Bronchial epithelial cell (primary cell): ENCODE data around the gene TWIST2. TPM values are rescaled to one million over a fixed set of nuclear protein-coding genes. Genes with fewer than 3 reads are reported as not detected.

Experiments
- DNase-seq: peaks from one replicate; pipeline ENCODE4 v3.0.0-alpha.2; 2010; ENCODE audit warnings: low read depth
- FAIRE-seq: peaks from 2 replicates; lab custom pipeline; 2011; peaks lifted over from hg19 to GRCh38; lab: Jason Lieb, UNC
- H3K27me3 ChIP-seq: 2 replicates; pipeline ENCODE4 v1.5.1; 2011; ENCODE audit warnings: low read length; ENCODE audit not compliant: control insufficient read depth, insufficient read depth
- H3K36me3 ChIP-seq: 2 replicates; pipeline ENCODE4 v1.5.1; 2011; ENCODE audit warnings: low read length; ENCODE audit not compliant: control insufficient read depth, insufficient read depth
- H3K4me3 ChIP-seq: 2 replicates; pipeline ENCODE4 v1.5.1; 2011; ENCODE audit warnings: mild to moderate bottlenecking, low read depth, low read length, control low read depth
- total RNA-seq: library from RNA; depleted of rRNA; stranded (reverse); fragments of >200 nt; gene quantifications from 2 replicates; pipeline ENCODE4 v1.2.1, GENCODE V29; 2014
- TF ChIP-seq, protein P1 (sequence below): IDR thresholded peaks from 2 replicates; pipeline ENCODE4 v1.5.1; 2011; ENCODE audit warnings: mild to moderate bottlenecking, moderate library complexity, low read length, control low read depth, inconsistent platforms; ENCODE audit not compliant: insufficient read depth, severe bottlenecking

The TWIST2 gene
- total RNA-seq, 1 donor from 2014 or later: 7.4 TPM

DNA sequence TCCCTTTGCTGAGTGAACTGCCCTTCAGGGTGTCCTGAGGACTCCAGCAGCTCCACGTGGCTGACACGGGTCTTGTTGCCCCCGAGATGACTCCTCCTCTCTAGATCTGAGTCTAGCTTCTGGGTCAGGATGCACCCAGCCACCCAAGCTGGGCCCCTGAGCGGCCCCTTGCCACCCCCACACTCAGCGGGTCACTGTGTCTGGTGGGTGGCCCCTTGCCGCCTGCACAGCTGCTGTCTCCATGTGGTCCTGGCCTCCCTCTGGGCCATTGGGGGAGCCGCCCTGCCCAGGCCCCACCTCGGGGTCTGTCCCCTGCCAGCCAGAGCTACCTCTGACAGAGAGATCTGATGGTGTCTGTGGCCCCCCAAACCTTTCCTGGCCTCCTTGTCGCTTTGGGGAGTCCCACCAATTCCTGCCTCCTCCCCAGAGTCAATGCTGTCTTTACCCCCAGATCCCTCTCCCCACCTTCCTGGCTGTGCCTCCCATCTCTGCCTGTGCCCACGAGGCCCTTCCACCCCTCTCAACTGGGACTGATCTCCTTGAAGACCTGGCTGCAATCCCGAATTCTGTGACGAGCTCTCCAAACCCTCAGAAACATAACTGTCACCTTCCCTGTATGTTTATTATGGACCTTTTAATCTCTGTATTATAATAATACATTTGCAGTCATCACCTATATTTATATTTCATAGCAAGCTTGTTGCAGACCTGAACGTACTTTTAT is 46.5 kb downstream of the TWIST2 start:
- FAIRE-seq (no peak), DNase-seq (no peak)

DNA sequence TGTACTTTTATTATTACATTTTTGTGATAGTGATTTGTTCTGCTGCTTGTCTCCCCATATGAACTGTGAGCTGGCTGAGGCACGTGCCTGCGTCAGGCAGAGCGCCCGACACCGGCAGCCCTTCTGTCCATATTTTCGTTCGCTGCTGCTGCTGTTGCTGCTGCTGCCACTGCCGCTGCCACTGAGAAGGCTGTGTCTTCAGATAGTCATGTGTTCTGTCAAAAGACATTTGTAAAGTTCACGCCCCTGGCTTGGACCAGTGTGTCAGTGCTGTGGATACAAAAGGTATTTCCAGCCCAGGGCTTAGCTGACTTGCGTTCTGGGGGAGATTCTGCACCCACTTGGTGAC is 47.0 kb downstream of the TWIST2 start:
- no peaks in the 10 kb centered on the region for H3K36me3 ChIP-seq
- no peaks in the 10 kb centered on the region for H3K27me3 ChIP-seq
- no peak overlapping the region for H3K4me3 ChIP-seq
- FAIRE-seq (no peak), DNase-seq (no peak)
- TF ChIP-seq, protein P1, sequence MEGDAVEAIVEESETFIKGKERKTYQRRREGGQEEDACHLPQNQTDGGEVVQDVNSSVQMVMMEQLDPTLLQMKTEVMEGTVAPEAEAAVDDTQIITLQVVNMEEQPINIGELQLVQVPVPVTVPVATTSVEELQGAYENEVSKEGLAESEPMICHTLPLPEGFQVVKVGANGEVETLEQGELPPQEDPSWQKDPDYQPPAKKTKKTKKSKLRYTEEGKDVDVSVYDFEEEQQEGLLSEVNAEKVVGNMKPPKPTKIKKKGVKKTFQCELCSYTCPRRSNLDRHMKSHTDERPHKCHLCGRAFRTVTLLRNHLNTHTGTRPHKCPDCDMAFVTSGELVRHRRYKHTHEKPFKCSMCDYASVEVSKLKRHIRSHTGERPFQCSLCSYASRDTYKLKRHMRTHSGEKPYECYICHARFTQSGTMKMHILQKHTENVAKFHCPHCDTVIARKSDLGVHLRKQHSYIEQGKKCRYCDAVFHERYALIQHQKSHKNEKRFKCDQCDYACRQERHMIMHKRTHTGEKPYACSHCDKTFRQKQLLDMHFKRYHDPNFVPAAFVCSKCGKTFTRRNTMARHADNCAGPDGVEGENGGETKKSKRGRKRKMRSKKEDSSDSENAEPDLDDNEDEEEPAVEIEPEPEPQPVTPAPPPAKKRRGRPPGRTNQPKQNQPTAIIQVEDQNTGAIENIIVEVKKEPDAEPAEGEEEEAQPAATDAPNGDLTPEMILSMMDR: no peak

More for the DNA sequence above, 46.5 kb downstream of the TWIST2 start:
- no peak overlapping the region for H3K4me3 ChIP-seq
- no peaks in the 10 kb centered on the region for H3K36me3 ChIP-seq
- TF ChIP-seq, protein P1: no peak
- H3K27me3 ChIP-seq: no peaks in the 10 kb centered on the region

DNA sequence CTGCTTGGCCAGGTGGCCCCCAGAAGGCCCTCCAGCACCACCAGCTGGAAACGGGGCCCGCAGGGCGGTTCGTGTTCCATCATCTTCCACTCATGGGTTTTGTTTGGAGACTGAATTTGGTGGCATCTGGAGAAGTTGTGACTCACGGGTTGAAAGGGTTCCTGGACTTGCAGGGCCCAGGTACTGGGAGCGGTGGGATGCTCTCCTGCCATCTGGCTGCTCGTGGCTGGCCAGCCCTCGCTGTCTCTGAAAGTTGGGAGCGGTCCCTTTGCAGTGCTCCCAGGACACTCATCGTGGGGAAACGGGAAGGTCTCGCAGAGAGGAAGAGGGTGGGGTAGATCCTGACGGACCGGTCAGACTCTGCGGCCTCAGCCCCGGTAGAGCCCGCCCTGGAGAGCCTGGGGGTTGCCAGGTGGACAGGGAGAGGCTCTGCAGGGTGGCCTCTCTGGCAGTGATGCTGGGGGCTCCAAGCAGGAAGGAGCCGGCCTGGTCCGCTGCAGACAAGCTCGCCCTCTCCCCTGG is 47.5 kb downstream of the TWIST2 start:
- no peaks in the 10 kb centered on the region for H3K36me3 ChIP-seq
- no peaks in the 10 kb centered on the region for H3K27me3 ChIP-seq
- no peak for DNase-seq
- FAIRE-seq: no peak
- TF ChIP-seq, protein P1: no peak
- no peak overlapping the region for H3K4me3 ChIP-seq

DNA sequence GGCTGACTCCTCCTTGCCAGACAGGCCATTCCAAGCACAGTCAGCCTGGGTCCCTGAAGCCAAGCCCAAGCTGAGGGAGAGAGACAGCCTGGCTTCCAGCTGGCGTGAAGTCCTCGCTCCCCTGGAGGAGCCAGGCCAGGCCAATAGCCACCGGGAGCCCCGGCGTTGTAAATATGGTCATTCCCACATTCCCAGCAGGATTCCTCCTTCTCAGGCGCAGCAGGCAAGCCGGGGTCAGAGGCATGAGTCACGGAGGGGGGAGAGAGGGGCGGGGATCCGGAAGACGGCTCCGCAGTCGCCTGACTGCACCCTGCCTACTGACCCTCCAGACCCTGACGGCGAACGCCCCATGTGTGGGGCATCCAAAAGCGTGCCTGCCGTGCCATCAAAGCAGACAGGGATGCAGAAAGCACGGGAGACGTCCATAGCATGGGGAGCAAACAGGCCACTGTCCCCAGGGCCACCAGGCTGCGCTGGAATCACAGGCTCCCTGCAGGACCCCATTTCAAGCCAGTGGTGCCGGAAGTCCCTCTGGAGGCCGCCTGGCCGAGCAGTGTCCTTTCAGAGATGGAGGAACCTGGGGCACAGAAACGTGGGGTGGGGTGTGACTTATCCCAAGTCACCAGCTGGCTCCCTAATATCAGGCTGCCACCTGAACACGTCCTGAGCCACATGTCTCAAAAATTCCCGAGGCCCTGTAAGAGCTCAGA is 48.2 kb downstream of the TWIST2 start:
- Histone ChIP-seq H3K36me3 (no peaks in the 10 kb centered on the region), H3K27me3 (no peaks in the 10 kb centered on the region), H3K4me3 (no peak overlapping the region)
- DNase-seq (no peak), FAIRE-seq (no peak)
- TF ChIP-seq, protein P1: no peak

DNA sequence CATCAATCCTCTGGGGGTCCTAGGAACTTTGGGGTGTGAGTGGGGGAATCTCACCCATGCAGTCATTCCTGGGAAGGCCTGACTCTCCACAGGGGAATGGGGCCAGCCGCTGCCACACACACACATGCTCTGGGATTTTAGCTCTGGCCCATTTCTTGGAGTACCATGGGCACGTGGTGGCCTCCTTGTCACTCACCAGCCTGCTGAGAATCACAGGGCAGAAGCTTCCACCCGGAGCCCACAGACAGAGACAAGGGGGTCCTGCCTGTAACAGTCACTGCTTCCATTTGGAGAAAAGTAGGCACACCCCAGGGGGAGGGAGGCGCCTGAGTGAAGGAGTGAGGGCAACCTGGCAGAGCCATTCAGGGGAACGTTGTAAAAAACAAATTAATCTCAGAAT is 48.8 kb downstream of the TWIST2 start:
- H3K4me3 ChIP-seq: no peak overlapping the region
- TF ChIP-seq, protein P1: no peak
- no peak for FAIRE-seq
- H3K27me3 ChIP-seq: no peaks in the 10 kb centered on the region
- DNase-seq: no peak
- H3K36me3 ChIP-seq: no peaks in the 10 kb centered on the region
